SU-DHL-6 (cell line): Measurements from ENCODE around the gene TFF1.

Experiments
- H2AFZ ChIP-seq: fragments of 200-600 bp; sonication (generic); 2 replicates; pipeline ENCODE4 v1.6.1; 2014; ENCODE audit warnings: low read depth, mild to moderate bottlenecking, moderate library complexity, mixed read lengths, antibody characterized with exemption, low read length; ENCODE audit not compliant: severe bottlenecking
- H3F3A ChIP-seq: fragments of 200-600 bp; shearing (Covaris generic); 2 replicates; pipeline ENCODE4 v1.6.0; 2016; ENCODE audit warnings: antibody characterized with exemption, mild to moderate bottlenecking; ENCODE audit not compliant: insufficient read depth
- H3K27ac ChIP-seq: fragments of 200-600 bp; sonication (generic); 2 replicates; pipeline ENCODE4 v1.5.1; 2016; ENCODE audit warnings: low read depth, mild to moderate bottlenecking, low read length, moderate library complexity, mixed read lengths
- H3K27me3 ChIP-seq: fragments of 200-600 bp; sonication (generic), shearing (Covaris generic); 2 replicates; pipeline ENCODE4 v1.6.0; 2014; ENCODE audit warnings: mild to moderate bottlenecking, low read length
- H3K36me3 ChIP-seq: fragments of 200-600 bp; sonication (generic); 2 replicates; pipeline ENCODE4 v1.6.1; 2014; ENCODE audit warnings: mild to moderate bottlenecking, low read length, mixed read lengths
- H3K4me2 ChIP-seq: fragments of 300-600, 200-600 bp; shearing (Covaris generic), sonication (generic); 2 replicates; pipeline ENCODE4 v1.6.0; 2014; ENCODE audit warnings: low read length, low read depth, mild to moderate bottlenecking; ENCODE audit not compliant: poor library complexity, severe bottlenecking
- H3K4me3 ChIP-seq: fragments of 200-600 bp; sonication (generic); 2 replicates; pipeline ENCODE4 v1.5.1; 2014; ENCODE audit warnings: antibody characterized with exemption, low read length, mild to moderate bottlenecking, mixed read lengths; ENCODE audit not compliant: insufficient read depth, poor library complexity, severe bottlenecking
- H3K79me2 ChIP-seq: fragments of 200-600 bp; sonication (generic); 2 replicates; pipeline ENCODE4 v1.6.1; 2014; ENCODE audit warnings: mild to moderate bottlenecking, low read length, moderate library complexity; ENCODE audit not compliant: insufficient read depth
- H3K9ac ChIP-seq: fragments of 200-600 bp; sonication (generic); 2 replicates; pipeline ENCODE4 v1.7.0; 2014; ENCODE audit warnings: mild to moderate bottlenecking, low read length
- H3K9me2 ChIP-seq: fragments of 200-600 bp; sonication (generic); replicated peaks from 2 replicates; pipeline ENCODE4 v1.6.1; 2014; ENCODE audit warnings: low read length; ENCODE audit not compliant: insufficient read depth
- H3K9me3 ChIP-seq: fragments of 200-600 bp; sonication (generic); 2 replicates; pipeline ENCODE4 v1.6.1; 2014; ENCODE audit warnings: low read length, mixed read lengths; ENCODE audit not compliant: insufficient read depth
- H4K20me1 ChIP-seq: fragments of 200-600 bp; sonication (generic); 2 replicates; pipeline ENCODE4 v1.6.1; 2014; ENCODE audit warnings: low read depth, mild to moderate bottlenecking, antibody characterized with exemption, low read length, moderate library complexity, mixed read lengths
- CTCF ChIP-seq: fragments of 200-600 bp; sonication (generic); IDR thresholded peaks from one replicate; pipeline ENCODE4 v1.5.1; 2017; ENCODE audit warnings: antibody characterized with exemption, mild to moderate bottlenecking, low read length, moderate library complexity; ENCODE audit not compliant: insufficient read depth, poor library complexity, severe bottlenecking
- EZH2phosphoT487 ChIP-seq: fragments of 200-600 bp; sonication (generic), shearing (Covaris generic); conservative IDR thresholded peaks from 2 replicates; pipeline ENCODE4 v1.6.1; 2018; ENCODE audit warnings: mild to moderate bottlenecking, antibody characterized with exemption, low read length, moderate library complexity, mixed read lengths

Gene TFF1

DNA sequence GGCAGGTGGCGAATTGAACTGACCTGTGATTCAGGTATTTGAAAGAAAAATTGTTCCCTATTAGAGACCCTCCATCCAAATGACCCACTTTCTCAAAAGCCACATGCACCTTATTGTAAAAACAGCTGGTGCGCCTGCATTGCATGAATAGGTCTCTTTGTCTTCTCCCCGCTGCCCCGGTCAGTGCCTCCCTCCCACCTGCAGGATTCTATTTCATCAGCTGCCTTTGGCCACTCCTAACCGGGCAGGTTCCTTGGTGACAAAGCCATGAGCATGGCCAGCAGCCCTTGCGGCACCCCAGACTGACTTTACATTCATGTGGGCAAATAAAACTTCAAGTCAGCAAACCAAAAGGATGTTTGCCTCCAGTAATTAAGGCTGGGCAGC, 23.1 kb upstream of the TFF1 start:
- H2AFZ ChIP-seq = no peak overlapping the region
- no peaks in the 10 kb centered on the region for H3K36me3 ChIP-seq
- H3K27me3 ChIP-seq = no peaks in the 10 kb centered on the region
- H3K9me2 ChIP-seq = no peaks in the 10 kb centered on the region
- H3K4me2 ChIP-seq = no peak overlapping the region
- no peaks in the 10 kb centered on the region for H3F3A ChIP-seq
- no peaks in the 10 kb centered on the region for H3K9me3 ChIP-seq
- no peak overlapping the region for H3K4me3 ChIP-seq
- no peak for TF ChIP-seq EZH2phosphoT487
- TF ChIP-seq CTCF = no peak
- H3K9ac ChIP-seq = no peak overlapping the region
- H4K20me1 ChIP-seq = no peaks in the 10 kb centered on the region
- no peak overlapping the region for H3K27ac ChIP-seq
- no peaks in the 10 kb centered on the region for H3K79me2 ChIP-seq

GRCh38 chr21:42388740-42389448, 22.6 kb upstream of the TFF1 start:
- H3K9ac ChIP-seq = no peak overlapping the region
- no peaks in the 10 kb centered on the region for H3K27me3 ChIP-seq
- H3F3A ChIP-seq = no peaks in the 10 kb centered on the region
- no peaks in the 10 kb centered on the region for H4K20me1 ChIP-seq
- no peaks in the 10 kb centered on the region for H3K9me2 ChIP-seq
- no peak overlapping the region for H3K4me3 ChIP-seq
- no peak overlapping the region for H3K27ac ChIP-seq
- no peaks in the 10 kb centered on the region for H3K79me2 ChIP-seq
- no peaks in the 10 kb centered on the region for H3K9me3 ChIP-seq
- H3K4me2 ChIP-seq = no peak overlapping the region
- H3K36me3 ChIP-seq = no peaks in the 10 kb centered on the region
- TF ChIP-seq CTCF = no peak
- TF ChIP-seq EZH2phosphoT487 = no peak
- no peak overlapping the region for H2AFZ ChIP-seq

GRCh38 chr21:42387843-42388340, 21.6 kb upstream of the TFF1 start:
- Histone ChIP-seq H3K4me2 (no peak overlapping the region), H3K36me3 (no peaks in the 10 kb centered on the region), H3F3A (no peaks in the 10 kb centered on the region), H3K9me2 (no peaks in the 10 kb centered on the region), H3K79me2 (no peaks in the 10 kb centered on the region), H2AFZ (no peak overlapping the region), H4K20me1 (no peaks in the 10 kb centered on the region), H3K4me3 (no peak overlapping the region), H3K9me3 (no peaks in the 10 kb centered on the region), H3K9ac (no peak overlapping the region), H3K27ac (no peak overlapping the region), H3K27me3 (no peaks in the 10 kb centered on the region)
- TF ChIP-seq EZH2phosphoT487 (no peak), CTCF (no peak)
